Measurements from ENCODE around the gene SWT1. TPM values are rescaled to one million over a fixed set of nuclear protein-coding genes. Genes with fewer than 3 reads are reported as not detected.
"Not testable (repeated sequence)": the region's sequence is repeated elsewhere in the genome, so short reads cannot be mapped to it uniquely, and the experiment has no call there.

Gene SWT1
- total RNA-seq, 2 experiments from 2014 or later, result 4.1 to 5.3 TPM

DNA sequence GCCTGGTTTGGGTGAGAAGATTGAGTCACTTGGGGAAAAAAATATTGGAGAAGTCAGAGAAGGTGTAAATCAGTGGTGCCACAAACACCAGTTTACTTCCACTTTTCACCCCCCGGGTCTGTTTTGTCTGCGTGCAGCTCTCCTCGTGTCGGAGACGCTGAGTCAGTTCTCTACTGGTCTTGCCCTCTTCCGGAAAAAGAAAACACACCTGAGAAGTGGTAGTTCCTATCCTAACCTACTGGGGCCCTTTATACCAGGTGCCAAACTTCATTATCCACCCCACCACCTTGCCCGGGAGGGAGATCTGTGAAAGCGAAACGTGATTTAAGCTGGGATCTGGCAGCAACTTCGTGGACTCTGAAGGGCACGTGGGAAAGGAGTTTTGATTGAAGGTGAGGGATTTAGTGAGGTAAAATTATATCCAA is 160.9 kb downstream of the SWT1 start:
- peak overlapping the region; percentile 98 for H3K27ac Mint-ChIP-seq
- Histone ChIP-seq H3K4me1 (ENCODE audit: insufficient read depth, low read length) (peaks cover 17% of the 10 kb centered on the region), H3K36me3 (ENCODE audit: insufficient read depth, low read length) (no peaks in the 10 kb centered on the region), H3K27ac (ENCODE audit: low read depth in 1 of 2, low read length in 2 of 2) (peak overlapping the region; percentile 98 to 100), H3K9me3 (ENCODE audit: control insufficient read depth in 1 of 2, insufficient read depth in 1 of 2, low read length in 2 of 2) (no peaks in the 10 kb centered on the region), H3K4me3 (ENCODE audit: low read length) (peak overlapping the region; percentile 88), H3K27me3 (ENCODE audit: control insufficient read depth in 1 of 2, insufficient read depth in 2 of 2, low read length in 2 of 2) (no peaks in the 10 kb centered on the region)
- ChIA-PET POLR2A (interaction anchor here (0.8 to 4.3 kb wide), 38 partner anchors 9 to 987 kb away, joined by 3 to 69 read pairs (median 6); partner anchors contain the start of genes RNF2, SWT1 and TRMT1L), CTCF (interaction anchor here (1.1 to 3.2 kb wide), 13 partner anchors 9 to 377 kb away, joined by 3 to 26 read pairs (median 6); no protein-coding TSS in a partner anchor)
- H3K4me1 Mint-ChIP-seq (ENCODE audit: low read depth), result peaks cover 47% of the 10 kb centered on the region
- peak overlapping the region; percentile 95 for H3K4me3 Mint-ChIP-seq
- TF ChIP-seq, protein P1, sequence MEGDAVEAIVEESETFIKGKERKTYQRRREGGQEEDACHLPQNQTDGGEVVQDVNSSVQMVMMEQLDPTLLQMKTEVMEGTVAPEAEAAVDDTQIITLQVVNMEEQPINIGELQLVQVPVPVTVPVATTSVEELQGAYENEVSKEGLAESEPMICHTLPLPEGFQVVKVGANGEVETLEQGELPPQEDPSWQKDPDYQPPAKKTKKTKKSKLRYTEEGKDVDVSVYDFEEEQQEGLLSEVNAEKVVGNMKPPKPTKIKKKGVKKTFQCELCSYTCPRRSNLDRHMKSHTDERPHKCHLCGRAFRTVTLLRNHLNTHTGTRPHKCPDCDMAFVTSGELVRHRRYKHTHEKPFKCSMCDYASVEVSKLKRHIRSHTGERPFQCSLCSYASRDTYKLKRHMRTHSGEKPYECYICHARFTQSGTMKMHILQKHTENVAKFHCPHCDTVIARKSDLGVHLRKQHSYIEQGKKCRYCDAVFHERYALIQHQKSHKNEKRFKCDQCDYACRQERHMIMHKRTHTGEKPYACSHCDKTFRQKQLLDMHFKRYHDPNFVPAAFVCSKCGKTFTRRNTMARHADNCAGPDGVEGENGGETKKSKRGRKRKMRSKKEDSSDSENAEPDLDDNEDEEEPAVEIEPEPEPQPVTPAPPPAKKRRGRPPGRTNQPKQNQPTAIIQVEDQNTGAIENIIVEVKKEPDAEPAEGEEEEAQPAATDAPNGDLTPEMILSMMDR (IDR thresholded peaks at IDR 0.05), result no peak
- DNase-seq, result peak in 13 of 14 experiments; percentile 60 to 91 (median 70)
- ATAC-seq (ENCODE audit: poor library complexity), result peak; percentile 55
- intact Hi-C loops (cut with DNase I, micrococcal nuclease), result loop anchor here (1.0 to 10.0 kb wide), 14 partner anchors 21 to 1059 kb away; partner anchors contain the start of genes EDEM3 (in 1 of the 2), ODR4 (in 1 of the 2), RNF2 (in 1 of the 2) and SWT1 (in 1 of the 2)
- H3K9me3 Mint-ChIP-seq, result no peaks in the 10 kb centered on the region
- H3K36me3 Mint-ChIP-seq (ENCODE audit: low read depth), result peaks cover 32% of the 10 kb centered on the region
- no peaks in the 10 kb centered on the region for H3K27me3 Mint-ChIP-seq

DNA sequence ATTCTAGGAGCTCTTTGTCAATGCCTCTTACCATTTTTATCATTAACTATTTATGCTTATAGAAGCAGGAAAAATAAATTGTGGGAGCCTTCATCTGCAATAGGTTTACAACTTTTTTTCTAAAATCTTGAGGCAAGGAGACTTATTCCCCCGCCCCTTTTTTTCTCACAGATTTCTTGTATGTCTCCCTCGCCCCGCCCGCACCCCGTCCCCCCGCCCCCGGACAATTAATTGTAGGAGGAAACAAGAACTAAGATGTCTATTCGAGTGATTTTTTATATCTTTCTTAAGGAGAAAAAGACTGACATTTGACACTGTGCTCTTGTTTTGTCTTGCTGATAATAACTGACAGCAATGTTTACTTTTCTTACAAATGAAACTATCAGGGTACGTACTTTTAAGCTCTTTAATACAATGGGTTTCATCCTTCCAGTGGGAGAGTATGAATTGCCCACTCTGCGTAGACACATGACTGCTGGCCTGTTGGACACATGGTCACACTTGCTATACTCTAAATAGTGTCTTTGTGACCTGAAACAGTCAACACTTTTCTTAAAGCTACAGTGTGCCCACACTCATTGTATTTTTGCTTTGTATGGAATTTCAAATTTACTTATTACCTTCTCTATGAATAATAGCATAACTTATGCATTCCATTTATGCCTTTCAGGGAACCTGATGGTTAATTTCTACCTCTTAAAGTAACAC is 161.6 kb downstream of the SWT1 start:
- intact Hi-C loops (cut with DNase I, micrococcal nuclease), result loop anchor here (1.0 to 10.0 kb wide), 10 partner anchors 20 to 1059 kb away; partner anchors contain the start of genes EDEM3 (in 1 of the 2), ODR4 (in 1 of the 2), RNF2 (in 1 of the 2) and TPR (in 1 of the 2)
- Histone ChIP-seq H3K9me3 (ENCODE audit: control insufficient read depth in 1 of 2, insufficient read depth in 1 of 2, low read length in 2 of 2) (no peaks in the 10 kb centered on the region), H3K27me3 (ENCODE audit: control insufficient read depth in 1 of 2, insufficient read depth in 2 of 2, low read length in 2 of 2) (no peaks in the 10 kb centered on the region), H3K36me3 (ENCODE audit: insufficient read depth, low read length) (no peaks in the 10 kb centered on the region), H3K27ac (ENCODE audit: low read depth in 1 of 2, low read length in 2 of 2) (peak overlapping the region; percentile 98 to 100), H3K4me1 (ENCODE audit: insufficient read depth, low read length) (peaks cover 17% of the 10 kb centered on the region), H3K4me3 (ENCODE audit: low read length) (no peak overlapping the region)
- TF ChIP-seq, protein P1 (IDR thresholded peaks at IDR 0.05), result no peak
- no peak for ATAC-seq (ENCODE audit: poor library complexity)
- Mint-ChIP-seq H3K4me3 (peak overlapping the region; percentile 95), H3K9me3 (no peaks in the 10 kb centered on the region), H3K27ac (peak overlapping the region; percentile 98), H3K36me3 (ENCODE audit: low read depth) (peaks cover 32% of the 10 kb centered on the region), H3K27me3 (no peaks in the 10 kb centered on the region), H3K4me1 (ENCODE audit: low read depth) (peaks cover 40% of the 10 kb centered on the region)
- ChIA-PET POLR2A (interaction anchor here (1.0 to 4.3 kb wide), 23 partner anchors 10 to 376 kb away, joined by 3 to 69 read pairs (median 10); partner anchors contain the start of genes RNF2, SWT1 and TRMT1L), CTCF (interaction anchor here (1.1 to 3.2 kb wide), 11 partner anchors 8 to 377 kb away, joined by 3 to 26 read pairs (median 6); no protein-coding TSS in a partner anchor)
- DNase-seq, result no peak

- DNase-seq (no peak), ATAC-seq (ENCODE audit: poor library complexity) (no peak)
- TF ChIP-seq, protein P1 (IDR thresholded peaks at IDR 0.05), result no peak
- no peaks in the 10 kb centered on the region for H3K27me3 Mint-ChIP-seq
- Histone ChIP-seq H3K27me3 (ENCODE audit: control insufficient read depth in 1 of 2, insufficient read depth in 2 of 2, low read length in 2 of 2) (no peaks in the 10 kb centered on the region), H3K4me1 (ENCODE audit: insufficient read depth, low read length) (peaks cover 17% of the 10 kb centered on the region), H3K4me3 (ENCODE audit: low read length) (no peak overlapping the region), H3K9me3 (ENCODE audit: control insufficient read depth in 1 of 2, insufficient read depth in 1 of 2, low read length in 2 of 2) (no peaks in the 10 kb centered on the region), H3K36me3 (ENCODE audit: insufficient read depth, low read length) (no peaks in the 10 kb centered on the region), H3K27ac (ENCODE audit: low read depth in 1 of 2, low read length in 2 of 2) (no peak overlapping the region)
- H3K4me1 Mint-ChIP-seq (ENCODE audit: low read depth), result peaks cover 35% of the 10 kb centered on the region
- POLR2A ChIA-PET, result interaction anchor here (2.8 to 4.3 kb wide), 2 partner anchors 19 to 360 kb away, joined by 40 to 44 read pairs; no protein-coding TSS in a partner anchor
- CTCF ChIA-PET, result interaction anchor here (2.8 kb wide), 1 partner anchor 351 kb away, joined by 17 read pairs; no protein-coding TSS in a partner anchor
- peaks cover 31% of the 10 kb centered on the region for H3K36me3 Mint-ChIP-seq (ENCODE audit: low read depth)
- peak overlapping the region; percentile 98 for H3K27ac Mint-ChIP-seq
- intact Hi-C loops (cut with DNase I, micrococcal nuclease), result loop anchor here (2.0 to 10.0 kb wide), 9 partner anchors 20 to 1058 kb away; partner anchors contain the start of genes EDEM3 (in 1 of the 2), ODR4 (in 1 of the 2), RNF2 (in 1 of the 2) and TPR (in 1 of the 2)
- H3K9me3 Mint-ChIP-seq, result no peaks in the 10 kb centered on the region
- H3K4me3 Mint-ChIP-seq, result no peak overlapping the region
Observed at GRCh38 chr1:185319139-185319475, 162.1 kb downstream of the SWT1 start.

GRCh38 chr1:185321104-185321503 is 164.1 kb downstream of the SWT1 start:
- H3K27ac ChIP-seq (ENCODE audit: low read depth in 1 of 2, low read length in 2 of 2); H3K36me3 ChIP-seq (ENCODE audit: insufficient read depth, low read length); H3K9me3 ChIP-seq (ENCODE audit: control insufficient read depth in 1 of 2, insufficient read depth in 1 of 2, low read length in 2 of 2); H3K27me3 Mint-ChIP-seq; DNase-seq; H3K27ac Mint-ChIP-seq; CTCF ChIA-PET; H3K4me3 Mint-ChIP-seq; H3K9me3 Mint-ChIP-seq; H3K4me3 ChIP-seq (ENCODE audit: low read length); ATAC-seq (ENCODE audit: poor library complexity); H3K27me3 ChIP-seq (ENCODE audit: control insufficient read depth in 1 of 2, insufficient read depth in 2 of 2, low read length in 2 of 2); POLR2A ChIA-PET; intact Hi-C loops (cut with DNase I, micrococcal nuclease): not testable (repeated sequence)
- Mint-ChIP-seq H3K36me3 (ENCODE audit: low read depth) (peaks cover 17% of the 10 kb centered on the region), H3K4me1 (ENCODE audit: low read depth) (peaks cover 16% of the 10 kb centered on the region)
- H3K4me1 ChIP-seq (ENCODE audit: insufficient read depth, low read length), result peaks cover 14% of the 10 kb centered on the region
